ENCODE results near the gene ISG20.
A peak's percentile ranks its signal among the peaks of the same experiment; 100 is the strongest.
"Not testable (repeated sequence)": the region's sequence is repeated elsewhere in the genome, so short reads cannot be mapped to it uniquely, and the experiment has no call there.

Gene ISG20

DNA sequence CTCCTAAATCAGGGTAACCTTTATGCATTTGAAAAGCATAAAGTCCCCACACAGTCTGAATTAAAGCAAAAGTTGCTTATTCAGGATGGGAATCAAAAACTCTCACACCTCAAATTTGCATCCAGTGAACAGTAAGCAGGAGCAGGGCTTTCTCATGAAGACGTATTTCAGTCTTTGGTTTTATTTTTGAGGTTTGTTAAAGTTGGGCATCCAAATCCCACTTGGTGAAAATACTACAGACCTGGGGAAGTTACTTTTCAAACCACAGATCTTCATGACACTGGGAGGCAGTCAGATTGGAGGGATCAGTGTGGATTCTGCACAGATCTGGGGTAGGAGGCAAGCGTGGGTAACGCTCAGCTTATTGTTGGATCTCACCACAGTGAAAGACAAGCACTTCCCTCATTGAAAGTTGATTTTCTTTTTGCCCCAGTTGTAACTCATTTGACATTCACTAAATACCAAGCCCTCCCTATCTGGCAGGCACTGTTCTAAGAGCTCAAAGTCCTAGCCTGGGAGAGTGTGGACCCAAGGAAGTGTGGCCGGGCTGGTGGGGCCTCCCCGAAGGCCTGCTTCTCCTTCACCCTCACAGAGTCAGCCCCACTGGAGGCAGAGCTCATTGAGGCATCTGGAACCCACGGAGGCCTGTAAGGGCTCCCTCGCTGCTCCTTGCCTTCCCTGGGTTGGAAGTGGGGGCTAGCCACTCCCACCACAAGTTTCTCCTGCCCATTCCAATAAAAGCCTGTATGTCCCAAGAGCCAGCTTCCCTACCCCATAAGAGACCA, 783 bp upstream of the ISG20 start:
- DNase-seq, result no peak

- no peak for DNase-seq
Measured at GRCh38 chr15:88641959-88642452, 3.2 kb downstream of the ISG20 start.

GRCh38 chr15:88642514-88642913, 3.7 kb downstream of the ISG20 start:
- not testable (repeated sequence) for DNase-seq

DNA sequence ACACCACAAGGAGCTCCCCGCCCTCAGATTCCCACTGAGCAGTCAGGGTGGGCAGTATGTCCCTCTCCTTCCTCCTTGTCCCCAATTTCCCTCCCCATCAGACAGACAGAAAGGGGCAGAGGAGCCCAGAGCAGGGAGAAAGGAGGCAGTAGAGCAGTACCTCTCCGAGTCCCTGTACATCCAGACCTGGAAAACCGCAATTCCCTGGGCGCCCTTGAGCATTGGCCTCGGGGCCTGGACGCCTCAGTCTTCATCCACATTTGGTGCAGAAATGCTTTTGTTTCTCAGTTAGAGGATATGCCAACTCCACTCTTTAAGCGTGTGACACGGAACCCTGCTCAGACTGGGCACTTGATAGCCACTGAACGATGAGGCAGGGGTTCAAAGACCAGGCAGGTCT, 5.9 kb downstream of the ISG20 start:
- peak; percentile 11 for DNase-seq

DNA sequence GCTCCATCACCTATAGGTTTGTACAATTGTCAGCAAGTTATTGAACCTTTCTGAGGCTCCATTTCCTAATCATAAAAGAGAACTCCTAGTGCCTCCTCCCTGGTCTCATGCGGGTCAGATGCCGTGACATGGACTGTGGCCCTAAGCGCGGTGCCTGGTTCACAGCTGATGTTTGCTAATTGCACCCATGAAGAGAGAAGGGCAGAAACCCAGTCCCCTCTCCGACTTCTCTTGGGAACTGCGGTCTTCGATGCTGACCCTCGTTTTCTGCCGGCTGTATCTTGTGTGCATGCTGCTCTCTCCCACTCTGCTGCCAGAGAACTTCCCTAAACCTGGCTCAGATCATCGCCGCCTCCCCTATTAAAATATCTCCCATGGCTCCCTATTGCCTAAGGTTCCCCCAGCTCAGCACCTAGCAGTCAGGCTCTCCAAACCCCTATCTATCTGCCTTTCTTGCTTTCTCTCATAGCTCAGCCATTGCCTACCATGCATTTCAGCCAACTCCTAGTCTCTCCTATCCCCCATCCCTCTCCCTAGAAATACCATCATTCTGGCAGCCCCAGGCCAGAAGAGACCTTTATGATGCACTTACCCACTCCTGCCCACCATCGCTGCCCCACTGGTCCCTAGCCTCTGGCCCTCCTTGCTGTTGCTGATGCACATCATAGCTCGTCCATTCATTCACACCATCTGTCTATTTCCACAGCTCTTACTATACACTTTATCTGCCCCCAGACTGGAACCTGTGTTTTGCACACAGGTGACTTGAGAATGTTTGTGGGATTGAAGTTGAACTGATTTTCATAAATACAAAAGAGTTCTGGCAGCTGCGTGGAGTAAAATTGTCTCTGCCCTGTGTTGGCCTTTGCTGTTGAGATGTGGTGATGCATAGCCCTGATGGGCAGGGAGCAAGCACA, 6.6 kb downstream of the ISG20 start:
- DNase-seq, result peak; percentile 13

- DNase-seq, result no peak
Measured at GRCh38 chr15:88646088-88646405, 7.2 kb downstream of the ISG20 start.

- DNase-seq, result no peak
Measured at GRCh38 chr15:88646951-88647350, 8.1 kb downstream of the ISG20 start.

DNA sequence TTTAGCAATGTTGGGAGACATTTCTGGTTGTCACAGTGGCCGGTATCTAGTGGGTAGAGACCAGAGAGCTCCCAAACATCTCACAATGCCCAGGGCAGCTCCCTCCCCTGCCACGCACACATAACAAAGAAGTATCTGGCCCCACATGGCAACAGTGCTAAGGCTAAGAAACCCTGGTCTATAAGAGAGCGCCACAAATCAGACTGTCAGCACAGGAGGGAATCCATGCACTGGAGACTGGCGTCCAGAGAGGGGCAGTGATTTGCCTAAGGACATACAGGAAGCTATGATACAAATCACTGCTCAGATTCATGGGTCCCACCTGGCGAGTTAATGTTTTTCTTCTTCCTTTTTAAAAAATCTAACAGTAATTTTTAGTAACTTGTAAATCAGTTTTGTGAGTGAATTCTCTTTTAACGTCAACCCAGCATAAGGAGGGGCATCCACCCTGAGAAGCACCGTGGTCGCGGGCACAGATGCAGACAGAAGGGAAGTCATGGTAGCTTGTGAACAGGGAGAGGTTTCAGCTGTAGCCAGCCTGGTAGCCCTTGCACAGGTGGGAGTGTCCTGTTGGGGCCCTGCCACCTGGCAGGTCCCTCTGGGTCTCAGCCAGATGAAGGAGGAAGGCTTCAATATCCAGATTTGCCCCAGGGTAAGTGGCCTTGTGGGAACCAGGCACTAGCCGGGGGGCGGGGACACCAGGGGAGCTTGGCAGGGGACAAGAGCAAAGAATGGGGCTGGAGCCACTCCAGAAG, 8.7 kb downstream of the ISG20 start:
- DNase-seq, result peak; percentile 16

DNA sequence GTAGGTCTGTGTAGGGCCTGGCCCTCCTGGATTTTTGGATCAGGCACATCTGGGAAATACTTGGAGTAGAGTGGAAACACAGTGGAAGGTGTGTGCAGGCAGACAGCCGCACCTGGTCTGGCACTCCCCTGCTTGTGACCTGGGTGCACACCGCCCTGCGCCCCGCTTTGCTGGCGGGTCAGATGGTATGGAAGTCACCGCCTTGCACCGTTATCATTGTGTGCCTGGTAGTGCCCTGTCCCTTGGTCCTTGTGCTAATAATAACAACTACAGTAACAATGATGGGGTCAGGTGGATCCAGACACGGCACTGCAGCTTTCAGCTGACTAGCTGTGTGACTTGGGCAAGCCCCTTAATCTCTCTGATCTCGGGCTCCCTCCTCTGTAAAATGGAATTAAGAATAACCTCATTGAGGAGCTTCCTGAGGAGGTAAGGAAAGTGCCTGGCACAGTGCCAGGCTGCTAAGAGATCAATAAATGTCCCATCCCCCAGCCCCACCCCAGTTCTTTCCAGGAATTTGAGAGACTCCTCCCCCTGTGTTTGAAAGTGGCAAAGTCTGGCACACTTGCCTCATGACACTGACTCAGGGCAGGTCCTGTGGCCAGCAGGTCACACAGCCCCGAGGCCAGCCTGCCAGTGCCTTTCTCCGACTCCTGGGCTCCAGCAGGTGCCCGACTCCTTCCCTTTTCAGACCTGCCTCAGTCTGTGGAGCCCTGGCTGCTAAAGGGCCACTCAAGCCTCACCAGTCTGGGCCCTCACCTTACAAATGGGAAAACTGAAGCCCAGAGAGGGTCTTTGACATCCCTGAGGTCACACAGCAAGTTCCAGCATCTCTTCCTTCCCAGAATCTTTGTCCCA, 9.8 kb downstream of the ISG20 start:
- peak; percentile 25 for DNase-seq

DNA sequence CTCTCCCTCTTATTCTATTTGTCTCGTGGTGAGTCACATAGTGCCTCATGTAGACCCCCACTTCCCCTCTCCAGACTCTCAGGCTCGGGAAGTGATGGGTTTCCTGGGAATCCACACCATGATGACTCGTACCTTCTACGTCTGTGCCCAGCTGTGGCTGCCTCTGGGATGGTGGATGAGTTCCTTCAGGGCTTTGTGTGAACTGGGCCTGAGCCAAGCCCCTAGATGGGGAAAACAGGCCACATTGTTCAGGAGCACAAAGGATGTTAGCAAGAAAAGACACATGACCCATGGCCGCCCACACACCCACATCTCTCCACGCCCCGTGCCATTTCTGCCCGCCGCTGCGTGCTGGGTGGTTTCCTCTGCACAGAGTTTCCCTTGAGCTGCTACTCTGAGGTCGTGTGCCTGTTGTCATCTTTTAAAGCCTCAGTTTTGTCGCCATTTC, 10.5 kb downstream of the ISG20 start:
- DNase-seq, result peak; percentile 65

DNA sequence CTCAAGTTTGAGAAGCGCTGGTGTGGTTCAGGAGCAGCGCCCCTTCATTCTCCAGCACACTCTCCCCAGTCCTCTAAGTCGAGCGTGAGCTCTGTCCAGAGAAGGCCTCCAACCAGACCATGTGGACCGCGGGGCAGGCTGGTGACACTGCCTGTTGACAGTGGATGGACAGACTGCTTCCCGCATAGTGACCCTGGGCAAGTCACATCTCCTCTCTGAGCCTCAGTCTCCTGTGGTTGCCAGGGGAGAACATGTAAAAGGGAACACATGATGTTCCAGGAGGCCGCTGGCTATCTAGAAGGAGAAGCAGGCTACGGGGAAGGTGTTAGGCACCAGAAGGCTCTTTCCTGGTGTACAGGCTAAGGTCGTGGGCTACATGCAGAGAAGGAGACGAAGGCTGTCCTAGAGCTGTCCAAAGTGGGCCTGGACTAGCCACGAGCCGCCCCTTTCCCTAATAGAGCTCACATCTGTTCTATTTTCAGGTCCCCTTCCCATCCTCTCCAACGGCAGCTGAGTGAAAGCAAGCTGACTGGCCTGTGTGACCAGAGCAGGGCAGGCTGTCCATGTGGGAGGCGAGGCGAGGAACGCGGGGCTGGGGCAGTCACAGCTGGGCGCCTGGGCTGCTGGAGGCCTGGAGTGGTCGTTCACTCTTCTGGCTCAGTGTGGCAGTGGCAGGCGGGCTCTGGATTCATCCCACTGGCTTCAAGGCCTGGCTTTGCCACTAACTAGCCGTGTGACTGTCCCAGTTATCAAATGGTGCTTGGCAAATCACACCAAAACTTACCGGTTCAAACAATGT, 11.1 kb downstream of the ISG20 start:
- DNase-seq, result peak; percentile 20

DNA sequence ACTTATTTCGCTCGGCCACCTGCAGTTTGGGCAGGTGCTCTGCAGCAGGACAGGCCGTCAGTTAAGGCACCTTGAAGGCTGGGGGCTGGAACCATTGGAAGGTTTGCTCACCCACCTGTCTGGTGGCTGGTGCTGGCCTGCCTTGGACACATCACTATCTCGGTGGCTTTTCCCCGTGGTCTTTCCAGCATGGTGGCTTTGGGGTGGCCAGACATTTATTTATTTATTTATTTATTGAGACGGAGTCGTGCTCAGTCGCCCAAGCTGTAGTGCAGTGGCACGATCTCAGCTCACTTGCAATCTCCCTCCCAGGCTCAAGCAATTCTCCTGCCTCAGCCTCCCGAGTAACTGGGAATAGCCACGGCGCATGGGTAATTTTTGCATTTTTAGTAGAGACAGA, 11.7 kb downstream of the ISG20 start:
- peak; percentile 13 for DNase-seq

DNA sequence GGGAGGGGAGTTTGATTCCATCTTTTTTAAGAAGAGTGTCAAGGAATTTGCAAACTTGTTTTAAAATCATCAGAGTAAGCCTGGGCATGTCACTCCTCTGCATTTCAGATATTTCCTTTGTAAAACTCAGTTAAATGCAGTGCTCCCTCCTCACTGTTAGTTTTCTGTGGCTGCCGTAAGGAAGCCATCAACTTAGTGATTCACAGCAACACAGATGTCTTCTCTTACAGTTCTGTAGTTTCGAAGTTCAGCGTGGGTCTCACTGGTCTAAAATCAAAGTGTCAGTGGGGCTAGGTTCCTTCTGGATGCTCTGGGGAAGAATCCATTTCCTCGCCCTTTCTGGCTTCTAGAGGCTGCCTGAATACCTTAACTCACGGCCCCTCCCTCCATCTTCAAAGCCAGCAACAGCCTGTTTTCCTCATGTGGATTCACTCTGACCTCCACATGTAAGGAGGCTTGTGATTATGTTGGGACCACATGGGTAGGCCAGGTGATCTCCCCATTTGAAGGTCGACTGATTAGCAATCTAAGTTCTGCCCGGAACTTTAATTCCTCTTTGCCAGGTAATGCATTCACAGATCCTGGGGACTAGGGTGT, 12.4 kb downstream of the ISG20 start:
- DNase-seq, result no peak

GRCh38 chr15:88651971-88652370, 13.2 kb downstream of the ISG20 start:
- peak; percentile 14 for DNase-seq

DNA sequence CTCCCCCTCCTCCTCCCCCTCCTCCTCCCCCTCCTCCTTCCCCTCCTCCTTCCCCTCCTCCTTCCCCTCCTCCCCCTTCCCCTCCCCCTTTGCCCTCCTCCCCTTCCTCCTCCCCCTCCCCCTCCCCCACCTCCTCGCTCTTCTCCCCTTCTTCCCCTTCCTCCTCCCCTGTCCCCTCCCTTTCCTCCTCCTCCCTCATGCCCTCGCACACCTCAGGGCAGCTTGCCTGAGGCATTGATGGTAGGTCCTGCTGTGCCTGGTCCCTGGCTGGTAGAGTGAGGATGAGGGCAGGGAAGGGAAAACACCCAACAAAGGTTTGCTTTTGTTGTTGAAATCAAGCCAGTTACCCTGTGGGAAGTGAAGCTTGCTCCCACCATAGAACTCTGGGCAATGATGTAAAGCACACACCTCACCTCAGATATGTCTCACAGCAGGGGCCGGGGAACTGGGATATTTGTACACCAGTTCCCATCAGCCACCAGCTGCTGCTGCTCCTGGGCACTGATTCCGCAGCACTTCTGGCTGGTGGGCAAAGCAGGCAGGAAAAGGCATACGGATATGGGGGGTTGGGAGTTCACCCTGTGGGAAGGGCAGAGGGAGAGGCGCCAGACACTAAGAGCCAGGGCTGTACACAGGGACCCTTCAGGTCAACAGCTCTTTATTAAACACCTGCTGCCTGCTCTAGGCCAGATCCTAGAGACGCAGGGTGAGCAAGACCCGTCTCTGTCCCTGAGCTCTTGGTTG, 13.8 kb downstream of the ISG20 start:
- peak; percentile 16 for DNase-seq

DNA sequence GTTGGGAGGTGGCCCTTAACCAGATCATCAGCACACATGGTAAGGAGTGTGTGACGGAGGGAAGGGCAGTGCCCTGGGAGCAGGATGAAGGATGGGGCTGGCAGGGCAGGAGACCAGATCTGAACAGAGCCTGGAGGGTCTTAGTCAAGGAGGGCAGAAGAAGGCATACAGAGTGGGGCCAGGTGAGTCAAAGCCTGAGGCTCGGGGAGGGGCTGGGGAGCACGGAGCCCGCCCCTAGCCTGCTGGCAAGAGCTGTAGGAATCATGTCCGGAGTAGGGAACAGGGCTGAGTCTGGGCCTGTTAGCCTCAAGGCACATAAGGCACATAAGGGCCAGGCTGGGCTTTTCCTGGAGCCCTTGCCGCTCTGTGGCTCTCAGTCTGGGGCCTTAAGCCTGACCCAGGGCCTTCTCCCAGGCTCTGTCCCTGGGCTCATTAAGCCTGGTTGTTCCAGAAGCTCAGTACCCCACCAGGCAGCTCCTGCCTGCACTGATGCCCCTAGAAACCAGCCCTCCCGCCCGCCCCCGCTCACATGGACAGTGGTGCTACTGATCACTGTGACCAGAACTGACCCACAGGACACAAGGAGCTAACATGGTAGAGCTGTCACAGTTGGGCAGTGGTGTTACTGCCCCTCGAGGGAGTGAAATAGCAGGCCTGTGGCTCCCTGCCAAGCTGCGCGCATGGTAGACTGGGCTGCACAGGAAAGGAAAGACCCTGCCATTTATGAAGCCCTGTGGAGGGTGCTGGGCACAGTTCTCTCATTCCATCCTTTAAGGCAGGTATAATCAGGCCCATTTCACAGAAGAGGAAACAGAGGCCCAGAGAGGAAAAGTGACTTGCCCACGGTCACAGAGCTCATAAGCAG, 14.6 kb downstream of the ISG20 start:
- DNase-seq, result peak; percentile 25

DNA sequence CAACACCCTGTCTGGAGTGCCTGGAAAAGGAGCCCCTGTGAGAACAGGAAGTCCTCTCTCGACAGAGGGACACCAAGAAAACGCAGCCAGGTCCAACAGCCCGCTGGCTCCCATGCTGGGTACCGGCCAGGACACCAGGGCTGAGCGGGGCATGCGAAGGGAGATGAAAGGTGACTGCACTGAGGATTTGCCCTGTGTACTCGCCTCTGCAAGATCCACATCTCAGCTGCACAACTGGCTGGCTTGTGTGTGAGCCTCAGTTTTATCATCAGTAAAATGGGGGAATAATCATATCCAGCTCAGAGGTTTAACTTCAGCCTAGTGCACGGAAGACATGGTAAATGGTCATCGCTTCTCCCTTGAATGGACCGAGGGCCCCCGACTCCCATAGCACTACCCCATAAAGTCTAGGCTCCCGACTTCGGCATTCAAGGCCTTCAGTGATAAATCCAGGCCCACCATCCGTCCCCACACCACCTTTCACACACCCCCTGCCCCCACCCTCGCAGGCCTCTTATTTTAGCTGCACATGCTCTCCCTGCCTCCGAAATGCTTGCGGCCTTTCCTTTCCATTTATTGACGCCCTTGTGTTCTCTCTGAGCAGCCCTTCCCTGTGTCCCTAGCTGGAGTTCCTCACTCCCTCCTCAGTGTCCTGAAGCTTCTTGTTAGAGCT, 15.8 kb downstream of the ISG20 start:
- peak; percentile 14 for DNase-seq

DNA sequence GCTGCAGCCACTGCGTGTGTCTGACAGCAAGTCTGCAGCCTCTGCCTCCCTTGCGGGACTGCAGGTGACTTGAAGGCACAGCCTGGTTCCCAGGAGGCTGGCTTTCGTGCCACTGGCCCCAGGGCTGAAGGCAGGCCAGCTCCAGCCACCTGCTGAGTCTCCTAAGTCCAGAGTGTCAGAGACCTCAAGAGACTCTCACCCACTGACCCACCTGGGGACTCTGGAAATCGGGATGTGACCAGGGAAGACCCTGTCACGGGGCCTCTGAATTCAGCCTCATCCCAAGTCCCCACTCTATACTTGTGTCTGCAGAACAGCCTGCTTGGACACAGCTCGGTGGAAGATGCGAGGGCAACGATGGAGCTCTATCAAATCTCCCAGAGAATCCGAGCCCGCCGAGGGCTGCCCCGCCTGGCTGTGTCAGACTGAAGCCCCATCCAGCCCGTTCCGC, 16.3 kb downstream of the ISG20 start:
- peak; percentile 13 for DNase-seq

Measured in femur (tissue), 1 donor.